CD4-positive, alpha-beta T cell treated with Interleukin-15 for 4 hours (primary cell): Measurements from ENCODE around the gene TAC3.
"Not testable (repeated sequence)": the region's sequence is repeated elsewhere in the genome, so short reads cannot be mapped to it uniquely, and the experiment has no call there.

Experiments
- DNase-seq: peaks from one replicate; pipeline ENCODE4 v3.0.0-alpha.2; 2020; ENCODE audit warnings: low spot score

The TAC3 gene

GRCh38 chr12:56982578-56983236, 33.6 kb downstream of the TAC3 start:
- DNase-seq: not testable (repeated sequence)

- no peak for DNase-seq
Measured at GRCh38 chr12:56980941-56981530, 35.3 kb downstream of the TAC3 start.

GRCh38 chr12:56980268-56980667, 36.1 kb downstream of the TAC3 start:
- DNase-seq: no peak

- DNase-seq: no peak
Measured at GRCh38 chr12:56979628-56980027, 36.7 kb downstream of the TAC3 start.

GRCh38 chr12:56978397-56979138, 37.8 kb downstream of the TAC3 start:
- DNase-seq: no peak

GRCh38 chr12:56977361-56977760, 39.0 kb downstream of the TAC3 start:
- DNase-seq: not testable (repeated sequence)

- DNase-seq: not testable (repeated sequence)
Measured at GRCh38 chr12:56974224-56974623, 42.1 kb downstream of the TAC3 start.

- DNase-seq: not testable (repeated sequence)
Measured at GRCh38 chr12:56968910-56969309, 47.4 kb downstream of the TAC3 start.

GRCh38 chr12:56965997-56966642, 50.2 kb downstream of the TAC3 start:
- DNase-seq: not testable (repeated sequence)

- not testable (repeated sequence) for DNase-seq
Measured at GRCh38 chr12:56965124-56965523, 51.2 kb downstream of the TAC3 start.

- not testable (repeated sequence) for DNase-seq
Measured at GRCh38 chr12:56963557-56963956, 52.8 kb downstream of the TAC3 start.

GRCh38 chr12:56962247-56962646, 54.1 kb downstream of the TAC3 start:
- not testable (repeated sequence) for DNase-seq
